ENCODE results near the gene PTPRJ. TPM values are rescaled to one million over a fixed set of nuclear protein-coding genes. Genes with fewer than 3 reads are reported as not detected.

Gene PTPRJ
- total and polyA plus RNA-seq, 2 donors (not counting 1 experiment from before 2014, with no cell fraction given): 5.3 to 5.8 TPM

DNA sequence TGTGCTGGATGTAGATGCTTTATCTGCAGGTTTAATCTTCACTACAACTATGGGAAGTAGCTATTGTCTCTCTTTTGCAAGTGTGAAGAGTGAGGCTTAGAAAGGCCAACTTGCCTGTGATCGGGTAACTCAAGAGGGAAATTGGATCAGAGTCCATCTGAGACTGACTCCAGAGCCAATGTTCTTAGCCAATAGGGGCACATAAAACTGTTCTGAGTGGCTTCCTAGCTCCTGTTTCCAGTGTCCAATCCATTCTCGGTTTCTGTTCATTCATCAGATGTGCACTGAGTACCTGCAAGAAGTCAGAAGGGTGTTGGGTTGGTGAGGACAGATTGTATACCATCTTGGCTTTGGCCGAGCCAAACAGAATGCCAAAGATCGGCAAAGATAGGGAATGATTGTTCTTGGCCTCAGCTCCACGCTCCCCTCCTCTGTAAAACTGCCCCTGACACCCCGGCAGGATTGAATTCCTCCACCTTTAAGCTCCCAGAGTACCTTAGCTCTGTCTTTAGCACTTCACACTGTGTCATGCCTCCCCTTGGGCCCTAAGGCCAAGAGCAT is 100.0 kb downstream of the PTPRJ start:
- H3K79me2 ChIP-seq (ENCODE audit: control insufficient read depth, insufficient read depth, low read length): no peaks in the 10 kb centered on the region
- DNase-seq (ENCODE audit: low read depth in 2 of 2): no peak
- H4K20me1 ChIP-seq (ENCODE audit: control insufficient read depth, extremely low read depth, insufficient read depth, low read length): no peaks in the 10 kb centered on the region
- no peaks in the 10 kb centered on the region for H3K27me3 ChIP-seq (ENCODE audit: control insufficient read depth, insufficient read depth, low read length)
- no peak overlapping the region for H3K4me2 ChIP-seq (ENCODE audit: extremely low read depth, insufficient read depth, low read length)
- H3K27ac ChIP-seq (ENCODE audit: insufficient read depth, low read length): no peak overlapping the region
- H3K4me1 ChIP-seq (ENCODE audit: control insufficient read depth, extremely low read depth, insufficient read depth, low read length): peaks cover 2% of the 10 kb centered on the region
- no peak for TF ChIP-seq EZH2 (IDR thresholded peaks at IDR 0.05; ENCODE audit: low read length, missing control alignments)
- TF ChIP-seq, protein P1, sequence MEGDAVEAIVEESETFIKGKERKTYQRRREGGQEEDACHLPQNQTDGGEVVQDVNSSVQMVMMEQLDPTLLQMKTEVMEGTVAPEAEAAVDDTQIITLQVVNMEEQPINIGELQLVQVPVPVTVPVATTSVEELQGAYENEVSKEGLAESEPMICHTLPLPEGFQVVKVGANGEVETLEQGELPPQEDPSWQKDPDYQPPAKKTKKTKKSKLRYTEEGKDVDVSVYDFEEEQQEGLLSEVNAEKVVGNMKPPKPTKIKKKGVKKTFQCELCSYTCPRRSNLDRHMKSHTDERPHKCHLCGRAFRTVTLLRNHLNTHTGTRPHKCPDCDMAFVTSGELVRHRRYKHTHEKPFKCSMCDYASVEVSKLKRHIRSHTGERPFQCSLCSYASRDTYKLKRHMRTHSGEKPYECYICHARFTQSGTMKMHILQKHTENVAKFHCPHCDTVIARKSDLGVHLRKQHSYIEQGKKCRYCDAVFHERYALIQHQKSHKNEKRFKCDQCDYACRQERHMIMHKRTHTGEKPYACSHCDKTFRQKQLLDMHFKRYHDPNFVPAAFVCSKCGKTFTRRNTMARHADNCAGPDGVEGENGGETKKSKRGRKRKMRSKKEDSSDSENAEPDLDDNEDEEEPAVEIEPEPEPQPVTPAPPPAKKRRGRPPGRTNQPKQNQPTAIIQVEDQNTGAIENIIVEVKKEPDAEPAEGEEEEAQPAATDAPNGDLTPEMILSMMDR (conservative IDR thresholded peaks at IDR 0.05 in 1 of 2, IDR thresholded peaks at IDR 0.05 in 1 of 2; ENCODE audit: low read depth in 1 of 2, low read length in 2 of 2): no peak
- H3K9me3 ChIP-seq (ENCODE audit: control insufficient read depth, insufficient read depth, low read depth, low read length): no peaks in the 10 kb centered on the region
- no peak overlapping the region for H2AFZ ChIP-seq (ENCODE audit: low read length)
- H3K4me3 ChIP-seq (replicated peaks in 1 of 4; ENCODE audit: control extremely low read depth in 1 of 4, insufficient read depth in 1 of 4, low read depth in 3 of 4, low read length in 4 of 4): no peak overlapping the region
- H3K36me3 ChIP-seq (ENCODE audit: control insufficient read depth, insufficient read depth, low read length): no peaks in the 10 kb centered on the region
- H3K9ac ChIP-seq (ENCODE audit: insufficient read depth, low read length): no peak overlapping the region

DNA sequence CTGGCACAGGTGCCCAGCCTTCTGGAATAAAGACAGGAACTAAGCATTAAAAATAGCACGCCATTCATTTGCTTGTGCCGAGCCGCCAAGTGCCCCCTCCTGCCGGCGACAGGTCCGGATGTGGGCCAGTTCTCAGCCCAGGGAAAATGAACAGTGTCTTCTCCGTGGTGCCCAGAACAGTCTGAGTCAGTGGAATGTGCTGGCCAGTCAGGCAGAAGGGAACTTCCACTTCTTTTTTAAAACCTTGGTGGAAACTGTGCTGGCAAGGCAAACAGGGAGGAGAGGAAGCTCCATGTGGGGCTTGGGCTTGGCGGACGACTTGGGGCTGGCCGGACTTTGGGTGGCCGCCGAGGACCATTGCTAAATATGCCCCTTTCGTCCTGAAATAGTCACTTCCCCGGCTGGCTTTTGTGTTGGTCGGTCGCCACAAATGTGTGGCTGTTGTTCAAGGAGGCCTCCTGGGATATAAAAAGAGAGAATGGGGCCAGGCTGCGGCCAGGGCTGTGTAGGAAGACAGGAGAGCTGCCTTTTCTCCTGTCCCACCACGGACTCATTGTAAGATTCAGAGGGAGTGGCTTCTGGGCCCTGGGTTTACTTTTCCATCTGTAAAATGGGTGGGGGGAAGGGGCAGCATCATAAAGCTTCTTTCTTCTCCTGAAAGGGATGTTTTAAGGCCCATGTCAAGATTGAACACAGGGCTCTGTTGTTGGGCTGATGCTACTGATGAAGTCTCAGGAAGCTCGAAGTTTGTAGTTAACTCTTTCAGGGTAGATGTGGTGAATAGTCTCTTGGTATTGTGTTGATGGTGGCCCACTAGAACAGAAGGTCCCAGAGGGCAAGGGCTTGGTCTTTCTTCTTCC is 101.0 kb downstream of the PTPRJ start:
- peak; percentile 38 to 92 for DNase-seq (ENCODE audit: low read depth in 2 of 2)
- Histone ChIP-seq H3K4me3 (replicated peaks in 1 of 4; ENCODE audit: control extremely low read depth in 1 of 4, insufficient read depth in 1 of 4, low read depth in 3 of 4, low read length in 4 of 4) (no peak overlapping the region), H3K36me3 (ENCODE audit: control insufficient read depth, insufficient read depth, low read length) (no peaks in the 10 kb centered on the region), H3K79me2 (ENCODE audit: control insufficient read depth, insufficient read depth, low read length) (no peaks in the 10 kb centered on the region), H3K4me2 (ENCODE audit: extremely low read depth, insufficient read depth, low read length) (no peak overlapping the region), H3K27me3 (ENCODE audit: control insufficient read depth, insufficient read depth, low read length) (no peaks in the 10 kb centered on the region), H3K4me1 (ENCODE audit: control insufficient read depth, extremely low read depth, insufficient read depth, low read length) (peaks cover 2% of the 10 kb centered on the region), H3K9me3 (ENCODE audit: control insufficient read depth, insufficient read depth, low read depth, low read length) (no peaks in the 10 kb centered on the region), H3K27ac (ENCODE audit: insufficient read depth, low read length) (no peak overlapping the region), H4K20me1 (ENCODE audit: control insufficient read depth, extremely low read depth, insufficient read depth, low read length) (no peaks in the 10 kb centered on the region), H3K9ac (ENCODE audit: insufficient read depth, low read length) (no peak overlapping the region), H2AFZ (ENCODE audit: low read length) (no peak overlapping the region)
- no peak for TF ChIP-seq EZH2 (IDR thresholded peaks at IDR 0.05; ENCODE audit: low read length, missing control alignments)
- TF ChIP-seq, protein P1 (conservative IDR thresholded peaks at IDR 0.05 in 1 of 2, IDR thresholded peaks at IDR 0.05 in 1 of 2; ENCODE audit: low read depth in 1 of 2, low read length in 2 of 2): no peak

DNA sequence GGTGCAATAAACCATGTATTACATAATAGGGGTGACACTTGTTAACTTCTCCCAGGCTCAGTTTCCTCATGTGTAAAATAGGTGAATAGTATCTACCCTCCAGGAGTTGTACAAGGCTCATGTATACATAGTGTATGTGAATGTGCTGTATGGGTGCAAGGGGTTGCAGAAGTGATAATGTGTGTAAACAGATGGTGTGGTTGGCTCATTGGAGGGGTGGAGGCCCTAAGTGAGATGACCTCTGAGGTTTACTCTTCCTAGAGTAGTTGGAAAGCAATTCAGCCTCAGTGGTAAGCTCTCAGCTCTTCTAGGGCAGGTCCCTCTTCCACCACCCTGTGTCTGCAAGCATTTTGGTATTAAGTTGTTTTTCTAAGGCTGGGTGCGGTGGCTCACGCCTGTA is 102.4 kb downstream of the PTPRJ start:
- Histone ChIP-seq H3K27me3 (ENCODE audit: control insufficient read depth, insufficient read depth, low read length) (no peaks in the 10 kb centered on the region), H3K4me1 (ENCODE audit: control insufficient read depth, extremely low read depth, insufficient read depth, low read length) (peaks cover 2% of the 10 kb centered on the region), H3K36me3 (ENCODE audit: control insufficient read depth, insufficient read depth, low read length) (no peaks in the 10 kb centered on the region), H3K4me3 (replicated peaks in 1 of 4; ENCODE audit: control extremely low read depth in 1 of 4, insufficient read depth in 1 of 4, low read depth in 3 of 4, low read length in 4 of 4) (no peak overlapping the region), H3K9me3 (ENCODE audit: control insufficient read depth, insufficient read depth, low read depth, low read length) (no peaks in the 10 kb centered on the region), H3K27ac (ENCODE audit: insufficient read depth, low read length) (no peak overlapping the region), H4K20me1 (ENCODE audit: control insufficient read depth, extremely low read depth, insufficient read depth, low read length) (no peaks in the 10 kb centered on the region), H3K4me2 (ENCODE audit: extremely low read depth, insufficient read depth, low read length) (no peak overlapping the region), H2AFZ (ENCODE audit: low read length) (no peak overlapping the region), H3K79me2 (ENCODE audit: control insufficient read depth, insufficient read depth, low read length) (no peaks in the 10 kb centered on the region), H3K9ac (ENCODE audit: insufficient read depth, low read length) (no peak overlapping the region)
- DNase-seq (ENCODE audit: low read depth in 2 of 2): no peak
- TF ChIP-seq, protein P1 (conservative IDR thresholded peaks at IDR 0.05 in 1 of 2, IDR thresholded peaks at IDR 0.05 in 1 of 2; ENCODE audit: low read depth in 1 of 2, low read length in 2 of 2): no peak
- TF ChIP-seq EZH2 (IDR thresholded peaks at IDR 0.05; ENCODE audit: low read length, missing control alignments): no peak
